ENCODE results near the gene SPAG6. TPM values are rescaled to one million over a fixed set of nuclear protein-coding genes. Genes with fewer than 3 reads are reported as not detected.

SPAG6 gene
- total and polyA plus RNA-seq, 2 donors (not counting 1 experiment from before 2014, with no cell fraction given) = not detected

- Histone ChIP-seq H4K20me1 (ENCODE audit: control insufficient read depth, extremely low read depth, insufficient read depth, low read length) (no peaks in the 10 kb centered on the region), H3K9ac (ENCODE audit: insufficient read depth, low read length) (no peak overlapping the region), H3K27me3 (ENCODE audit: control insufficient read depth, insufficient read depth, low read length) (peaks cover 66% of the 10 kb centered on the region), H3K36me3 (ENCODE audit: control insufficient read depth, insufficient read depth, low read length) (no peaks in the 10 kb centered on the region), H3K4me2 (ENCODE audit: extremely low read depth, insufficient read depth, low read length) (no peak overlapping the region), H3K4me1 (ENCODE audit: control insufficient read depth, extremely low read depth, insufficient read depth, low read length) (peaks cover 4% of the 10 kb centered on the region), H3K9me3 (ENCODE audit: control insufficient read depth, insufficient read depth, low read depth, low read length) (no peaks in the 10 kb centered on the region), H3K79me2 (ENCODE audit: control insufficient read depth, insufficient read depth, low read length) (no peaks in the 10 kb centered on the region), H3K27ac (ENCODE audit: insufficient read depth, low read length) (no peak overlapping the region), H3K4me3 (replicated peaks in 1 of 4; ENCODE audit: control extremely low read depth in 1 of 4, insufficient read depth in 1 of 4, low read depth in 3 of 4, low read length in 4 of 4) (no peak overlapping the region), H2AFZ (ENCODE audit: low read length) (no peak overlapping the region)
- TF ChIP-seq EZH2 (IDR thresholded peaks at IDR 0.05; ENCODE audit: low read length, missing control alignments) (peak; percentile 21), CTCF (conservative IDR thresholded peaks at IDR 0.05 in 1 of 2, IDR thresholded peaks at IDR 0.05 in 1 of 2; ENCODE audit: low read depth in 1 of 2, low read length in 2 of 2) (no peak)
- no peak for DNase-seq (ENCODE audit: low read depth in 2 of 2)
Observed at GRCh38 chr10:22342421-22342820, 2.9 kb upstream of the SPAG6 start.

- Histone ChIP-seq H3K9ac (ENCODE audit: insufficient read depth, low read length) (no peak overlapping the region), H3K27me3 (ENCODE audit: control insufficient read depth, insufficient read depth, low read length) (peaks cover 55% of the 10 kb centered on the region), H3K9me3 (ENCODE audit: control insufficient read depth, insufficient read depth, low read depth, low read length) (no peaks in the 10 kb centered on the region), H2AFZ (ENCODE audit: low read length) (no peak overlapping the region), H3K36me3 (ENCODE audit: control insufficient read depth, insufficient read depth, low read length) (no peaks in the 10 kb centered on the region), H3K4me3 (replicated peaks in 1 of 4; ENCODE audit: control extremely low read depth in 1 of 4, insufficient read depth in 1 of 4, low read depth in 3 of 4, low read length in 4 of 4) (no peak overlapping the region), H3K79me2 (ENCODE audit: control insufficient read depth, insufficient read depth, low read length) (no peaks in the 10 kb centered on the region), H3K4me2 (ENCODE audit: extremely low read depth, insufficient read depth, low read length) (no peak overlapping the region), H3K4me1 (ENCODE audit: control insufficient read depth, extremely low read depth, insufficient read depth, low read length) (peaks cover 4% of the 10 kb centered on the region), H4K20me1 (ENCODE audit: control insufficient read depth, extremely low read depth, insufficient read depth, low read length) (no peaks in the 10 kb centered on the region), H3K27ac (ENCODE audit: insufficient read depth, low read length) (no peak overlapping the region)
- TF ChIP-seq CTCF (conservative IDR thresholded peaks at IDR 0.05 in 1 of 2, IDR thresholded peaks at IDR 0.05 in 1 of 2; ENCODE audit: low read depth in 1 of 2, low read length in 2 of 2) (no peak), EZH2 (IDR thresholded peaks at IDR 0.05; ENCODE audit: low read length, missing control alignments) (peak; percentile 15)
- no peak for DNase-seq (ENCODE audit: low read depth in 2 of 2)
Observed at GRCh38 chr10:22343731-22344130, 1.6 kb upstream of the SPAG6 start.

- Histone ChIP-seq H3K4me3 (replicated peaks in 1 of 4; ENCODE audit: control extremely low read depth in 1 of 4, insufficient read depth in 1 of 4, low read depth in 3 of 4, low read length in 4 of 4) (no peak overlapping the region), H3K36me3 (ENCODE audit: control insufficient read depth, insufficient read depth, low read length) (no peaks in the 10 kb centered on the region), H3K79me2 (ENCODE audit: control insufficient read depth, insufficient read depth, low read length) (no peaks in the 10 kb centered on the region), H2AFZ (ENCODE audit: low read length) (no peak overlapping the region), H3K9me3 (ENCODE audit: control insufficient read depth, insufficient read depth, low read depth, low read length) (no peaks in the 10 kb centered on the region), H3K4me1 (ENCODE audit: control insufficient read depth, extremely low read depth, insufficient read depth, low read length) (peaks cover 4% of the 10 kb centered on the region), H3K27ac (ENCODE audit: insufficient read depth, low read length) (no peak overlapping the region), H3K27me3 (ENCODE audit: control insufficient read depth, insufficient read depth, low read length) (peaks cover 49% of the 10 kb centered on the region), H3K4me2 (ENCODE audit: extremely low read depth, insufficient read depth, low read length) (no peak overlapping the region), H4K20me1 (ENCODE audit: control insufficient read depth, extremely low read depth, insufficient read depth, low read length) (no peaks in the 10 kb centered on the region), H3K9ac (ENCODE audit: insufficient read depth, low read length) (no peak overlapping the region)
- TF ChIP-seq EZH2 (IDR thresholded peaks at IDR 0.05; ENCODE audit: low read length, missing control alignments) (no peak), CTCF (conservative IDR thresholded peaks at IDR 0.05 in 1 of 2, IDR thresholded peaks at IDR 0.05 in 1 of 2; ENCODE audit: low read depth in 1 of 2, low read length in 2 of 2) (no peak)
- DNase-seq (ENCODE audit: low read depth in 2 of 2) = no peak
Observed at GRCh38 chr10:22344249-22344648, 1.0 kb upstream of the SPAG6 start.
